GM23338 (cell line): ENCODE data around the gene GNLY. TPM values are rescaled to one million over a fixed set of nuclear protein-coding genes. Genes with fewer than 3 reads are reported as not detected.

Experiments
- ATAC-seq: fragments of 200-7000 bp; cut with Tn5 transposase; 3 replicates; pipeline ENCODE4 v1.9.1; 2020
- DNase-seq: peaks from one replicate; pipeline ENCODE4 v3.0.0-alpha.2; 2015; ENCODE audit warnings: low spot score
- H2AFZ ChIP-seq: fragments of 200-600 bp; sonication (generic); 2 replicates; pipeline ENCODE4 v1.8.0; 2016; ENCODE audit warnings: antibody characterized with exemption, mild to moderate bottlenecking, moderate library complexity
- H3F3A ChIP-seq: fragments of 200-600 bp; sonication (generic); replicated peaks from 2 replicates; pipeline ENCODE4 v1.8.0; 2017; ENCODE audit warnings: antibody characterized with exemption, mixed run types, low read depth
- H3K27ac ChIP-seq: fragments of 200-600 bp; sonication (generic); 2 replicates; pipeline ENCODE4 v1.6.1; 2016; ENCODE audit warnings: low read depth
- H3K27me3 ChIP-seq: fragments of 200-600 bp; sonication (generic); 2 replicates; pipeline ENCODE4 v1.8.0; 2016; ENCODE audit warnings: mild to moderate bottlenecking, mixed run types, moderate library complexity; ENCODE audit not compliant: insufficient read depth
- H3K36me3 ChIP-seq: fragments of 200-600 bp; sonication (generic); 2 replicates; pipeline ENCODE4 v1.8.0; 2016; ENCODE audit warnings: mild to moderate bottlenecking; ENCODE audit not compliant: insufficient read depth
- H3K4me1 ChIP-seq: fragments of 200-600 bp; sonication (generic); 2 replicates; pipeline ENCODE4 v1.8.0; 2016; ENCODE audit warnings: mild to moderate bottlenecking, moderate library complexity; ENCODE audit not compliant: insufficient read depth
- H3K4me2 ChIP-seq: fragments of 200-600 bp; sonication (generic); 2 replicates; pipeline ENCODE4 v1.7.1; 2017; ENCODE audit warnings: mixed run types
- H3K4me3 ChIP-seq: fragments of 200-600 bp; sonication (generic); 2 replicates; pipeline ENCODE4 v1.6.1; 2016; ENCODE audit warnings: mixed run types
- H3K79me2 ChIP-seq: fragments of 200-600 bp; sonication (generic); replicated peaks from 2 replicates; pipeline ENCODE4 v1.8.0; 2017; ENCODE audit warnings: mild to moderate bottlenecking; ENCODE audit not compliant: insufficient read depth
- H3K9me2 ChIP-seq: fragments of 200-600 bp; sonication (generic); 2 replicates; pipeline ENCODE4 v1.8.0; 2017; ENCODE audit not compliant: insufficient read depth
- H4K20me1 ChIP-seq: fragments of 200-600 bp; sonication (generic); replicated peaks from 2 replicates; pipeline ENCODE4 v1.8.0; 2017; ENCODE audit warnings: mild to moderate bottlenecking; ENCODE audit not compliant: insufficient read depth
- H3K27ac Mint-ChIP-seq: 2 replicates; pipeline ENCODE4 v1.8.0; 2020; ENCODE audit warnings: inconsistent platforms, mild to moderate bottlenecking, moderate library complexity, mixed read lengths
- H3K27me3 Mint-ChIP-seq: 3 replicates; pipeline ENCODE4 v1.8.0; 2022; ENCODE audit warnings: low read depth, mild to moderate bottlenecking, moderate library complexity, mixed read lengths, inconsistent platforms; ENCODE audit not compliant: insufficient read depth, poor library complexity
- H3K36me3 Mint-ChIP-seq: 3 replicates; pipeline ENCODE4 v1.8.0; 2021; ENCODE audit warnings: low read depth, mild to moderate bottlenecking, inconsistent platforms, moderate library complexity, mixed read lengths
- H3K4me1 Mint-ChIP-seq: 3 replicates; pipeline ENCODE4 v1.8.0; 2020; ENCODE audit warnings: mild to moderate bottlenecking, inconsistent platforms, mixed read lengths
- H3K4me3 Mint-ChIP-seq: 3 replicates; pipeline ENCODE4 v1.8.0; 2021; ENCODE audit warnings: moderate library complexity, mild to moderate bottlenecking, inconsistent platforms, mixed read lengths
- H3K9me3 Mint-ChIP-seq: 3 replicates; pipeline ENCODE4 v1.8.0; 2020; ENCODE audit warnings: moderate library complexity, mild to moderate bottlenecking, inconsistent platforms, mixed read lengths
- CREB1 ChIP-seq: fragments of 250-450 bp; sonication (Bioruptor Pico); IDR thresholded peaks from 2 replicates; pipeline ENCODE4 v1.5.0; 2020; ENCODE audit warnings: low read depth, mild to moderate bottlenecking, moderate library complexity
- ETS1 ChIP-seq: IDR thresholded peaks from 2 replicates; pipeline ENCODE4 v1.6.1; 2016; ENCODE audit warnings: antibody characterized with exemption
- EZH2 ChIP-seq: fragments of 200-600 bp; sonication (generic); IDR thresholded peaks from one replicate; pipeline ENCODE4 v1.8.0; 2017; ENCODE audit warnings: antibody characterized with exemption, mild to moderate bottlenecking, low read depth; ENCODE audit not compliant: unreplicated experiment
- EZH2phosphoT487 ChIP-seq: fragments of 200-600 bp; sonication (generic); IDR thresholded peaks from one replicate; pipeline ENCODE4 v1.8.1; 2018; ENCODE audit warnings: antibody characterized with exemption; ENCODE audit not compliant: unreplicated experiment
- JUNB ChIP-seq: IDR thresholded peaks from one replicate; pipeline ENCODE4 v1.6.1; 2016; ENCODE audit warnings: antibody characterized with exemption; ENCODE audit not compliant: unreplicated experiment
- NANOG ChIP-seq: IDR thresholded peaks from 2 replicates; pipeline ENCODE4 v1.6.1; 2016; ENCODE audit warnings: antibody characterized with exemption, borderline replicate concordance
- POLR2AphosphoS5 ChIP-seq: IDR thresholded peaks from 2 replicates; pipeline ENCODE4 v1.6.1; 2016; ENCODE audit warnings: antibody characterized with exemption, low read depth
- STAT1 ChIP-seq: IDR thresholded peaks from one replicate; pipeline ENCODE4 v1.6.1; 2016; ENCODE audit warnings: antibody characterized with exemption; ENCODE audit not compliant: unreplicated experiment
- ZNF114 ChIP-seq: fragments of 250-450 bp; sonication (Bioruptor Pico); IDR thresholded peaks from 2 replicates; pipeline ENCODE4 v1.5.0; 2020; ENCODE audit warnings: mild to moderate bottlenecking, moderate library complexity
- ZNF331 ChIP-seq: fragments of 250-450 bp; sonication (Bioruptor Pico); IDR thresholded peaks from 2 replicates; pipeline ENCODE4 v1.5.0; 2020; ENCODE audit warnings: low read depth, mild to moderate bottlenecking, moderate library complexity
- polyA plus RNA-seq: library from polyadenylated mRNA; unstranded; fragments of >200 nt; fragmentation: Nextera tagmentation; extraction: Ambion mirVana; gene quantifications from 2 replicates; pipeline ENCODE4 v1.2.1, GENCODE V29; 2016
- total RNA-seq: library from RNA; depleted of rRNA; stranded (reverse); fragments of >200 nt; shearing (Covaris generic); gene quantifications from 2 replicates; pipeline ENCODE4 v1.2.3, GENCODE V29; 2014
- TF ChIP-seq, protein P1 (sequence below): fragments of 250-450 bp; sonication (Bioruptor Pico); IDR thresholded peaks from 2 replicates; pipeline ENCODE4 v1.5.0; 2020; ENCODE audit warnings: mild to moderate bottlenecking, moderate library complexity
- TF ChIP-seq, protein P2 (sequence below), 2 experiments: fragments of 200-600 bp in 1 of 2; sonication (generic) in 1 of 2; conservative IDR thresholded peaks; 2 replicates each; pipeline versions ENCODE4 v1.5.1 to v1.6.1; 2016 to 2017; ENCODE audit warnings: antibody characterized with exemption in 2 of 2, low read depth in 2 of 2, mild to moderate bottlenecking in 2 of 2, moderate library complexity in 1 of 2

Gene GNLY
- total and polyA plus RNA-seq, 2 experiments from 2014 or later: not detected

DNA sequence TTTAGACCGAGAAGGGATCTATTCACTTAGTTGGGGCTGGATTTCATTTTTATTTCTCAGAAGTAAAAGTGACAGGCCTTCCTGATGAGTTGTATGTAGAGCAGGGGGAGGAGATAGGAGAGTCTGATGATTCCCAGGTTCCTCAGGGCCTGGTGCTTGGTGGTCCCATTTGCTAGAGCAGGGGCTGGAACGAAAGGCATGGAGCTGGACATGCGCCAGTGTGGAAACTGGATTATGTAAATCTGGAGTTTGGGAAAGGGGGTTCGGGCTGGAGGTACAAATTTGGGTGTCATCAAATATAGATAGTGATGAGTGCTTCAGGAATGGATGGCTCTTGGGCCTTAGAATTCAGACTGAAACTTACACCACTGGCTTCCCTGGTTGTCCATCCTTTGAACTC, 27.5 kb downstream of the GNLY start:
- H3K4me2 ChIP-seq: no peak overlapping the region
- no peaks in the 10 kb centered on the region for H3F3A ChIP-seq
- no peaks in the 10 kb centered on the region for H3K36me3 ChIP-seq
- no peak overlapping the region for H3K4me3 ChIP-seq
- no peak overlapping the region for H3K27ac Mint-ChIP-seq
- no peaks in the 10 kb centered on the region for H3K4me1 ChIP-seq
- no peak overlapping the region for H2AFZ ChIP-seq
- ATAC-seq (no peak), DNase-seq (no peak)
- no peak overlapping the region for H3K27ac ChIP-seq
- H3K9me3 Mint-ChIP-seq: no peaks in the 10 kb centered on the region; the same call in 2 of the 3 replicates
- H3K79me2 ChIP-seq: no peaks in the 10 kb centered on the region
- H3K36me3 Mint-ChIP-seq: no peaks in the 10 kb centered on the region
- TF ChIP-seq EZH2phosphoT487 (no peak), ZNF331 (no peak), ZNF114 (CRISPR knock-in tag) (no peak), NANOG (no peak)
- H3K9me2 ChIP-seq: 0 out of 2 replicates have a peak, but pooled peaks cover 5% of the 10 kb centered on the region
- no peaks in the 10 kb centered on the region for H3K4me1 Mint-ChIP-seq
- H3K27me3 ChIP-seq: no peaks in the 10 kb centered on the region
- H3K4me3 Mint-ChIP-seq: no peak overlapping the region
- H3K27me3 Mint-ChIP-seq: peaks cover 8% of the 10 kb centered on the region
- H4K20me1 ChIP-seq: no peaks in the 10 kb centered on the region

DNA sequence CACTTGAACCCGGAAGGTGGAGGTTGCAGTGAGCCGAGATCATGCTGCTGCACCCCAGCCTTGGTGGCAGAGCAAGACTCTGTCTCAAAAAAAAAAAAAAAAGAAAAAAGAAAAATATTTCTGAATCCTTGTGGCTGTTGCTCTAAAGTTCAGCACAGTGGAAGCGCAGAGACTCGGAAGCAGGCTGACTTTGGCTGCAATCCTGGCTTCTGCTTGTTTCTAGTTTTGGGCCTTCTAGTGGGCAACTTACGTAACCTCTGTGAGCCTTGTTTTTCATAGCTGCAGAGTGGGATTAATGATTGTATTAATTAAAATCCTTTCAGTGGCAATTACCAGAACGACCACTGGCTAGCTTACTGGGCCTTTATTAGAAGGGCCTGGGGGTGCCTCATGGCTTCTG, 28.4 kb downstream of the GNLY start:
- Histone ChIP-seq H3K27me3 (no peaks in the 10 kb centered on the region), H3F3A (no peaks in the 10 kb centered on the region), H3K4me2 (no peak overlapping the region), H3K4me3 (no peak overlapping the region), H3K27ac (no peak overlapping the region), H3K4me1 (no peaks in the 10 kb centered on the region), H4K20me1 (no peaks in the 10 kb centered on the region), H3K36me3 (no peaks in the 10 kb centered on the region), H3K9me2 (0 out of 2 replicates have a peak, but pooled peaks cover 5% of the 10 kb centered on the region), H2AFZ (no peak overlapping the region), H3K79me2 (no peaks in the 10 kb centered on the region)
- DNase-seq (no peak), ATAC-seq (no peak)
- Mint-ChIP-seq H3K4me3 (no peak overlapping the region), H3K9me3 (no peaks in the 10 kb centered on the region; the same call in 2 of the 3 replicates), H3K36me3 (no peaks in the 10 kb centered on the region), H3K27me3 (peaks cover 8% of the 10 kb centered on the region), H3K27ac (no peak overlapping the region), H3K4me1 (no peaks in the 10 kb centered on the region)
- TF ChIP-seq, protein P1, sequence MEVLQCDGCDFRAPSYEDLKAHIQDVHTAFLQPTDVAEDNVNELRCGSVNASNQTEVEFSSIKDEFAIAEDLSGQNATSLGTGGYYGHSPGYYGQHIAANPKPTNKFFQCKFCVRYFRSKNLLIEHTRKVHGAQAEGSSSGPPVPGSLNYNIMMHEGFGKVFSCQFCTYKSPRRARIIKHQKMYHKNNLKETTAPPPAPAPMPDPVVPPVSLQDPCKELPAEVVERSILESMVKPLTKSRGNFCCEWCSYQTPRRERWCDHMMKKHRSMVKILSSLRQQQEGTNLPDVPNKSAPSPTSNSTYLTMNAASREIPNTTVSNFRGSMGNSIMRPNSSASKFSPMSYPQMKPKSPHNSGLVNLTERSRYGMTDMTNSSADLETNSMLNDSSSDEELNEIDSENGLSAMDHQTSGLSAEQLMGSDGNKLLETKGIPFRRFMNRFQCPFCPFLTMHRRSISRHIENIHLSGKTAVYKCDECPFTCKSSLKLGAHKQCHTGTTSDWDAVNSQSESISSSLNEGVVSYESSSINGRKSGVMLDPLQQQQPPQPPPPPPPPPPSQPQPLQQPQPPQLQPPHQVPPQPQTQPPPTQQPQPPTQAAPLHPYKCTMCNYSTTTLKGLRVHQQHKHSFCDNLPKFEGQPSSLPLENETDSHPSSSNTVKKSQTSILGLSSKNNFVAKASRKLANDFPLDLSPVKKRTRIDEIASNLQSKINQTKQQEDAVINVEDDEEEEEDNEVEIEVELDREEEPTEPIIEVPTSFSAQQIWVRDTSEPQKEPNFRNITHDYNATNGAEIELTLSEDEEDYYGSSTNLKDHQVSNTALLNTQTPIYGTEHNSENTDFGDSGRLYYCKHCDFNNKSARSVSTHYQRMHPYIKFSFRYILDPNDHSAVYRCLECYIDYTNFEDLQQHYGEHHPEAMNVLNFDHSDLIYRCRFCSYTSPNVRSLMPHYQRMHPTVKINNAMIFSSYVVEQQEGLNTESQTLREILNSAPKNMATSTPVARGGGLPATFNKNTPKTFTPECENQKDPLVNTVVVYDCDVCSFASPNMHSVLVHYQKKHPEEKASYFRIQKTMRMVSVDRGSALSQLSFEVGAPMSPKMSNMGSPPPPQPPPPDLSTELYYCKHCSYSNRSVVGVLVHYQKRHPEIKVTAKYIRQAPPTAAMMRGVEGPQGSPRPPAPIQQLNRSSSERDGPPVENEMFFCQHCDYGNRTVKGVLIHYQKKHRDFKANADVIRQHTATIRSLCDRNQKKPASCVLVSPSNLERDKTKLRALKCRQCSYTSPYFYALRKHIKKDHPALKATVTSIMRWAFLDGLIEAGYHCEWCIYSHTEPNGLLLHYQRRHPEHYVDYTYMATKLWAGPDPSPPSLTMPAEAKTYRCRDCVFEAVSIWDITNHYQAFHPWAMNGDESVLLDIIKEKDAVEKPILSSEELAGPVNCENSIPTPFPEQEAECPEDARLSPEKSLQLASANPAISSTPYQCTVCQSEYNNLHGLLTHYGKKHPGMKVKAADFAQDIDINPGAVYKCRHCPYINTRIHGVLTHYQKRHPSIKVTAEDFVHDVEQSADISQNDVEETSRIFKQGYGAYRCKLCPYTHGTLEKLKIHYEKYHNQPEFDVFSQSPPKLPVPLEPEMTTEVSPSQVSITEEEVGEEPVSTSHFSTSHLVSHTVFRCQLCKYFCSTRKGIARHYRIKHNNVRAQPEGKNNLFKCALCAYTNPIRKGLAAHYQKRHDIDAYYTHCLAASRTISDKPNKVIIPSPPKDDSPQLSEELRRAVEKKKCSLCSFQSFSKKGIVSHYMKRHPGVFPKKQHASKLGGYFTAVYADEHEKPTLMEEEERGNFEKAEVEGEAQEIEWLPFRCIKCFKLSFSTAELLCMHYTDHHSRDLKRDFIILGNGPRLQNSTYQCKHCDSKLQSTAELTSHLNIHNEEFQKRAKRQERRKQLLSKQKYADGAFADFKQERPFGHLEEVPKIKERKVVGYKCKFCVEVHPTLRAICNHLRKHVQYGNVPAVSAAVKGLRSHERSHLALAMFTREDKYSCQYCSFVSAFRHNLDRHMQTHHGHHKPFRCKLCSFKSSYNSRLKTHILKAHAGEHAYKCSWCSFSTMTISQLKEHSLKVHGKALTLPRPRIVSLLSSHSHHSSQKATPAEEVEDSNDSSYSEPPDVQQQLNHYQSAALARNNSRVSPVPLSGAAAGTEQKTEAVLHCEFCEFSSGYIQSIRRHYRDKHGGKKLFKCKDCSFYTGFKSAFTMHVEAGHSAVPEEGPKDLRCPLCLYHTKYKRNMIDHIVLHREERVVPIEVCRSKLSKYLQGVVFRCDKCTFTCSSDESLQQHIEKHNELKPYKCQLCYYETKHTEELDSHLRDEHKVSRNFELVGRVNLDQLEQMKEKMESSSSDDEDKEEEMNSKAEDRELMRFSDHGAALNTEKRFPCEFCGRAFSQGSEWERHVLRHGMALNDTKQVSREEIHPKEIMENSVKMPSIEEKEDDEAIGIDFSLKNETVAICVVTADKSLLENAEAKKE: no peak
- TF ChIP-seq EZH2 (no peak), JUNB (no peak), ETS1 (no peak), CREB1 (CRISPR knock-in tag) (no peak), NANOG (no peak), POLR2AphosphoS5 (no peak), ZNF331 (no peak), STAT1 (no peak)
- TF ChIP-seq, protein P2, sequence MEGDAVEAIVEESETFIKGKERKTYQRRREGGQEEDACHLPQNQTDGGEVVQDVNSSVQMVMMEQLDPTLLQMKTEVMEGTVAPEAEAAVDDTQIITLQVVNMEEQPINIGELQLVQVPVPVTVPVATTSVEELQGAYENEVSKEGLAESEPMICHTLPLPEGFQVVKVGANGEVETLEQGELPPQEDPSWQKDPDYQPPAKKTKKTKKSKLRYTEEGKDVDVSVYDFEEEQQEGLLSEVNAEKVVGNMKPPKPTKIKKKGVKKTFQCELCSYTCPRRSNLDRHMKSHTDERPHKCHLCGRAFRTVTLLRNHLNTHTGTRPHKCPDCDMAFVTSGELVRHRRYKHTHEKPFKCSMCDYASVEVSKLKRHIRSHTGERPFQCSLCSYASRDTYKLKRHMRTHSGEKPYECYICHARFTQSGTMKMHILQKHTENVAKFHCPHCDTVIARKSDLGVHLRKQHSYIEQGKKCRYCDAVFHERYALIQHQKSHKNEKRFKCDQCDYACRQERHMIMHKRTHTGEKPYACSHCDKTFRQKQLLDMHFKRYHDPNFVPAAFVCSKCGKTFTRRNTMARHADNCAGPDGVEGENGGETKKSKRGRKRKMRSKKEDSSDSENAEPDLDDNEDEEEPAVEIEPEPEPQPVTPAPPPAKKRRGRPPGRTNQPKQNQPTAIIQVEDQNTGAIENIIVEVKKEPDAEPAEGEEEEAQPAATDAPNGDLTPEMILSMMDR (conservative IDR thresholded peaks at IDR 0.05; ENCODE audit: low read depth in 2 of 2): no peak
